PFSK-1 (cell line): ENCODE measurements around the gene NPAT.

Source experiments
- FOXP2 ChIP-seq: optimal IDR thresholded peaks from 2 replicates; pipeline ENCODE3; 2011; ENCODE audit warnings: borderline replicate concordance, control low read depth, inconsistent platforms; ENCODE audit not compliant: insufficient read depth; ENCODE audit errors: extremely low read length, extremely low read depth
- POLR2AphosphoS5 ChIP-seq: IDR thresholded peaks from 2 replicates; pipeline ENCODE4 v1.6.1; 2012; ENCODE audit warnings: low read depth, mild to moderate bottlenecking, control low read depth, low read length, moderate library complexity
- REST ChIP-seq, 2 experiments: IDR thresholded peaks; 2 replicates each; pipeline versions ENCODE4 v1.6.1 to v1.8.0; 2011 to 2012; ENCODE audit warnings: low read depth in 2 of 2, low read length in 2 of 2, control low read depth in 1 of 2, inconsistent platforms in 1 of 2, mild to moderate bottlenecking in 1 of 2, moderate library complexity in 1 of 2; ENCODE audit not compliant: insufficient read depth in 1 of 2
- SIN3A ChIP-seq: IDR thresholded peaks from 2 replicates; pipeline ENCODE4 v1.6.1; 2012; ENCODE audit warnings: mild to moderate bottlenecking, low read length, moderate library complexity, borderline replicate concordance; ENCODE audit not compliant: insufficient read depth
- TAF1 ChIP-seq: IDR thresholded peaks from 2 replicates; pipeline ENCODE4 v1.6.1; 2012; ENCODE audit warnings: low read length, control low read depth, borderline replicate concordance; ENCODE audit not compliant: insufficient read depth

GRCh38 chr11:108235633-108236032 lies 13.2 kb upstream of the NPAT start:
- TF ChIP-seq POLR2AphosphoS5 (no peak), REST (IDR thresholded peaks at IDR 0.05; ENCODE audit: insufficient read depth in 1 of 2, low read depth in 2 of 2, low read length in 2 of 2) (no peak), TAF1 (no peak), SIN3A (no peak), FOXP2 (no peak)
